Endothelial cell of umbilical vein (primary cell): ENCODE results near the gene TMEM204. TPM values are rescaled to one million over a fixed set of nuclear protein-coding genes. Genes with fewer than 3 reads are reported as not detected.

ENCODE experiments used
- BruUV-seq: library from RNA; stranded (reverse); fragments of 400-500 nt; replicated peaks from 2 replicates; lab custom pipeline; 2021; lab: Mats Ljungman, UMichigan
- CTCF ChIA-PET: fragments of 300-600, 350-600 bp; sonication (Branson Sonifier 250); formaldehyde crosslinking; loops from one replicate; lab custom pipeline; 2021; ENCODE audit warnings: antibody characterized with exemption, inconsistent platforms; lab: Charles Lee
- POLR2A ChIA-PET: fragments of 300-600, 350-600 bp; sonication (Branson Sonifier 250); formaldehyde crosslinking; loops from one replicate; lab custom pipeline; 2021; ENCODE audit warnings: antibody characterized with exemption, inconsistent platforms; lab: Charles Lee
- DNase-seq: peaks from one replicate; pipeline ENCODE4 v3.0.0-alpha.2; 2011; ENCODE audit warnings: low read depth, low spot score
- FAIRE-seq: peaks from 2 replicates; lab custom pipeline; 2011; peaks lifted over from hg19 to GRCh38; lab: Jason Lieb, UNC
- H2AFZ ChIP-seq: 2 replicates; pipeline ENCODE4 v1.6.0; 2012; ENCODE audit warnings: low read depth, low read length, control low read depth, inconsistent platforms
- H3K27ac ChIP-seq: 2 replicates; pipeline ENCODE4 v1.5.1; 2011; ENCODE audit warnings: low read depth, mild to moderate bottlenecking, control low read depth, low read length, moderate library complexity; ENCODE audit not compliant: insufficient read depth
- H3K27me3 ChIP-seq, 2 experiments: 2 replicates each; pipeline versions ENCODE4 v1.6.0 to v1.6.1; 2011; ENCODE audit warnings: low read length in 2 of 2, mixed read lengths in 1 of 2; ENCODE audit not compliant: control insufficient read depth in 2 of 2, insufficient read depth in 2 of 2
- H3K36me3 ChIP-seq, 2 experiments: 2 replicates in 1 of 2; 3 replicates in 1 of 2; pipeline ENCODE4 v1.5.1; 2011; ENCODE audit warnings: low read length in 2 of 2, mild to moderate bottlenecking in 1 of 2, moderate library complexity in 1 of 2; ENCODE audit not compliant: control insufficient read depth in 2 of 2, insufficient read depth in 2 of 2; ENCODE audit errors: extremely low read depth in 1 of 2
- H3K4me1 ChIP-seq: 3 replicates; pipeline ENCODE4 v1.5.1; 2011; ENCODE audit warnings: mild to moderate bottlenecking, low read length; ENCODE audit not compliant: control insufficient read depth, insufficient read depth; ENCODE audit errors: extremely low read depth
- H3K4me2 ChIP-seq: 2 replicates; pipeline ENCODE4 v1.6.1; 2011; ENCODE audit warnings: low read length, control low read depth, mixed read lengths; ENCODE audit not compliant: insufficient read depth
- H3K4me3 ChIP-seq, 3 experiments: fragments of 200-600 bp in 1 of 3; sonication (generic), shearing (Covaris generic) in 1 of 3; replicated peaks in 1 of 3; 2 replicates each; pipeline ENCODE4 v1.5.1; 2011 to 2016; ENCODE audit warnings: control low read depth in 3 of 3, low read length in 3 of 3, mild to moderate bottlenecking in 2 of 3, inconsistent platforms in 1 of 3, low read depth in 1 of 3, moderate library complexity in 1 of 3; ENCODE audit not compliant: insufficient read depth in 1 of 3
- H3K79me2 ChIP-seq: 2 replicates; pipeline ENCODE4 v1.6.0; 2012; ENCODE audit warnings: low read length, inconsistent platforms; ENCODE audit not compliant: control insufficient read depth, insufficient read depth
- H3K9ac ChIP-seq: replicated peaks from 2 replicates; pipeline ENCODE3; 2011; ENCODE audit warnings: low read length, control low read depth; ENCODE audit not compliant: insufficient read depth; ENCODE audit errors: extremely low read depth
- H3K9me1 ChIP-seq: replicated peaks from 3 replicates; pipeline ENCODE4 v1.6.0; 2011; ENCODE audit warnings: mild to moderate bottlenecking, low read length; ENCODE audit not compliant: control insufficient read depth, insufficient read depth; ENCODE audit errors: extremely low read depth
- H3K9me3 ChIP-seq: replicated peaks from 2 replicates; pipeline ENCODE4 v1.5.1; 2012; ENCODE audit warnings: low read length, inconsistent platforms; ENCODE audit not compliant: control insufficient read depth, insufficient read depth
- H4K20me1 ChIP-seq: replicated peaks from 2 replicates; pipeline ENCODE3; 2011; ENCODE audit warnings: mild to moderate bottlenecking, low read length; ENCODE audit not compliant: control insufficient read depth, insufficient read depth; ENCODE audit errors: extremely low read depth
- EZH2 ChIP-seq: IDR thresholded peaks from 2 replicates; pipeline ENCODE4 v1.6.1; 2012; ENCODE audit warnings: borderline replicate concordance, low read depth, mild to moderate bottlenecking, moderate library complexity, low read length, inconsistent platforms; ENCODE audit not compliant: severe bottlenecking
- FOS ChIP-seq: IDR thresholded peaks from 2 replicates; pipeline ENCODE4 v1.6.1; 2011; ENCODE audit warnings: mild to moderate bottlenecking, low read length, moderate library complexity, borderline replicate concordance; ENCODE audit not compliant: insufficient read depth
- GATA2 ChIP-seq: IDR thresholded peaks from 2 replicates; pipeline ENCODE4 v1.7.0; 2011; ENCODE audit warnings: low read depth, mild to moderate bottlenecking, moderate library complexity, mixed read lengths, low read length; ENCODE audit not compliant: insufficient read length, insufficient read depth
- JUN ChIP-seq: IDR thresholded peaks from 2 replicates; pipeline ENCODE4 v1.6.1; 2011; ENCODE audit warnings: borderline replicate concordance, low read depth; ENCODE audit not compliant: insufficient read length, insufficient read depth
- MYC ChIP-seq: IDR thresholded peaks from one replicate; pipeline ENCODE4 v1.6.1; 2011; ENCODE audit warnings: mild to moderate bottlenecking, low read depth, low read length
- POLR2A ChIP-seq: IDR thresholded peaks from 2 replicates; pipeline ENCODE4 v1.6.1; 2012; ENCODE audit warnings: low read depth, mild to moderate bottlenecking, control low read depth, low read length
- POLR2AphosphoS5 ChIP-seq: IDR thresholded peaks from 2 replicates; pipeline ENCODE4 v1.6.1; 2012; ENCODE audit warnings: low read depth, mild to moderate bottlenecking, control low read depth, low read length, moderate library complexity; ENCODE audit not compliant: insufficient read depth
- dilution Hi-C: fragments of 300-500 bp; cut with MboI; formaldehyde crosslinking; loops from one replicate; pipeline ENCODE4 v1.15.0; 2019; ENCODE audit warnings: low sequenced_read_pairs; ENCODE audit not compliant: extremely low pct_ligation_motif_present
- intact Hi-C: fragments of 100-400 bp; cut with micrococcal nuclease; formaldehyde crosslinking; loops from one replicate; pipeline ENCODE4 v1.10.0; 2022
- polyA plus RNA-seq, 4 experiments: library from polyadenylated mRNA; depleted of rRNA in 3 of 4; stranded (reverse) in 3 of 4; unstranded in 1 of 4; fragments of >200 nt; gene quantifications; 2 replicates each; pipeline versions ENCODE4 v1.2.1 to v1.2.3, GENCODE V29; 2011 to 2012; ENCODE audit warnings: missing spikeins in 1 of 4
- total RNA-seq: library from RNA; stranded (reverse); gene quantifications from 2 replicates; pipeline ENCODE4 v1.2.3, GENCODE V29; 2021
- TF ChIP-seq, protein P1 (sequence below): IDR thresholded peaks from 2 replicates; pipeline ENCODE4 v1.6.1; 2011; ENCODE audit not compliant: insufficient read depth, insufficient read length
- TF ChIP-seq, protein P2 (sequence below), 2 donors: IDR thresholded peaks; 1 replicate in 1 of 2; 2 replicates in 1 of 2; pipeline ENCODE4 v1.5.1; 2011; ENCODE audit warnings: low read length in 2 of 2, mild to moderate bottlenecking in 2 of 2, moderate library complexity in 2 of 2, control low read depth in 1 of 2, inconsistent platforms in 1 of 2, low read depth in 1 of 2; ENCODE audit not compliant: insufficient read depth in 1 of 2; ENCODE audit errors: extremely low read depth in 1 of 2

Gene TMEM204
- total and polyA plus RNA-seq, 2 donors (not counting 3 experiments of a cell fraction or from before 2014, with no cell fraction given): 32.5 to 50.7 TPM

DNA sequence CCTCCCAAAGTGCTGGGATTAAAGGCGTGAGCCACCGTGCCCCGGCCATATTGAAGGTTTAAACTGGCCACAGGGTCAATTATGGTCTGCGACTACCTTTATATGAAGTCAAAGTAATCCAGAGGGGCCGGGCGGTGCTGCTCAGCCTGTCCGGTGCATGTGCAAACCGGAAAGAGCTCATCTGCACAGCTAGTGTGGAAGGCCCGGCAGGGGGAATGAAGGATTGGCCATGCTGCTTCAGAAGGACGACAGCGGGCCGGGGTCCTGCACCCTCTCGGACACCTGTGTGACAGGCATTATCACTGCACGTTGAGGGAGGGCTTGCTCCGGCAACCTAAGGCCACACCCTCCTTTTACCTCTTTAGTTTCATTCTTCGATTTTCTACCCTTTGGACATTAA lies 23.6 kb downstream of the TMEM204 start:
- no peaks in the 10 kb centered on the region for H3K9me1 ChIP-seq
- dilution Hi-C loops: no loop called here
- H3K27me3 ChIP-seq: no peaks in the 10 kb centered on the region
- H3K4me3 ChIP-seq: no peak overlapping the region
- no peak overlapping the region for H3K27ac ChIP-seq
- H3K36me3 ChIP-seq: peaks cover 0 to 24% of the 10 kb centered on the region in 2 experiments
- CTCF ChIA-PET: interaction anchor here (1.5 to 1.6 kb wide), 2 partner anchors 12 to 63 kb away, joined by 4 to 6 read pairs; no protein-coding TSS in a partner anchor
- H4K20me1 ChIP-seq: no peaks in the 10 kb centered on the region
- H3K4me1 ChIP-seq: no peaks in the 10 kb centered on the region
- no peaks in the 10 kb centered on the region for H3K9me3 ChIP-seq
- no peak overlapping the region for H3K9ac ChIP-seq
- no peak overlapping the region for H2AFZ ChIP-seq
- intact Hi-C loops: no loop called here
- DNase-seq (no peak), FAIRE-seq (no peak)
- no TSS peak for BruUV-seq
- H3K4me2 ChIP-seq: no peak overlapping the region
- H3K79me2 ChIP-seq: no peaks in the 10 kb centered on the region
- TF ChIP-seq POLR2A (no peak), EZH2 (no peak), MYC (no peak), POLR2AphosphoS5 (no peak), JUN (no peak), GATA2 (no peak), FOS (no peak)
- TF ChIP-seq, protein P1, sequence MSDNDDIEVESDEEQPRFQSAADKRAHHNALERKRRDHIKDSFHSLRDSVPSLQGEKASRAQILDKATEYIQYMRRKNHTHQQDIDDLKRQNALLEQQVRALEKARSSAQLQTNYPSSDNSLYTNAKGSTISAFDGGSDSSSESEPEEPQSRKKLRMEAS: no peak
- TF ChIP-seq, protein P2, sequence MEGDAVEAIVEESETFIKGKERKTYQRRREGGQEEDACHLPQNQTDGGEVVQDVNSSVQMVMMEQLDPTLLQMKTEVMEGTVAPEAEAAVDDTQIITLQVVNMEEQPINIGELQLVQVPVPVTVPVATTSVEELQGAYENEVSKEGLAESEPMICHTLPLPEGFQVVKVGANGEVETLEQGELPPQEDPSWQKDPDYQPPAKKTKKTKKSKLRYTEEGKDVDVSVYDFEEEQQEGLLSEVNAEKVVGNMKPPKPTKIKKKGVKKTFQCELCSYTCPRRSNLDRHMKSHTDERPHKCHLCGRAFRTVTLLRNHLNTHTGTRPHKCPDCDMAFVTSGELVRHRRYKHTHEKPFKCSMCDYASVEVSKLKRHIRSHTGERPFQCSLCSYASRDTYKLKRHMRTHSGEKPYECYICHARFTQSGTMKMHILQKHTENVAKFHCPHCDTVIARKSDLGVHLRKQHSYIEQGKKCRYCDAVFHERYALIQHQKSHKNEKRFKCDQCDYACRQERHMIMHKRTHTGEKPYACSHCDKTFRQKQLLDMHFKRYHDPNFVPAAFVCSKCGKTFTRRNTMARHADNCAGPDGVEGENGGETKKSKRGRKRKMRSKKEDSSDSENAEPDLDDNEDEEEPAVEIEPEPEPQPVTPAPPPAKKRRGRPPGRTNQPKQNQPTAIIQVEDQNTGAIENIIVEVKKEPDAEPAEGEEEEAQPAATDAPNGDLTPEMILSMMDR (IDR thresholded peaks at IDR 0.05; ENCODE audit: extremely low read depth in 1 of 2, insufficient read depth in 1 of 2, low read depth in 1 of 2, low read length in 2 of 2): no peak
- POLR2A ChIA-PET: no interaction called here
